CD4-positive, CD25-positive, alpha-beta regulatory T cell (primary cell): Measurements from ENCODE around the gene S1PR1. TPM values are rescaled to one million over a fixed set of nuclear protein-coding genes. Genes with fewer than 3 reads are reported as not detected.

Experiments
- ATAC-seq, 2 donors: fragments of 150-1000 bp; cut with Tn5 transposase; one replicate each; pipeline ENCODE4 v1.10.0; 2021; ENCODE audit warnings: low read depth in 2 of 2, moderate number of reproducible peaks in 2 of 2, moderate library complexity in 1 of 2
- DNase-seq, 3 donors: peaks; one replicate each; pipeline versions ENCODE4 v3.0.0 to v3.0.0-alpha.2; 2012 to 2022; ENCODE audit warnings: mixed read lengths in 1 of 3
- H3K27ac ChIP-seq: one replicate; pipeline ENCODE4 v1.7.0; 2013; ENCODE audit warnings: mild to moderate bottlenecking, low read length; ENCODE audit not compliant: insufficient read depth, poor library complexity, severe bottlenecking
- H3K27me3 ChIP-seq: one replicate; pipeline ENCODE4 v1.7.0; 2013; ENCODE audit warnings: low read length; ENCODE audit not compliant: control insufficient read depth, insufficient read depth
- H3K36me3 ChIP-seq: one replicate; pipeline ENCODE4 v1.7.0; 2013; ENCODE audit warnings: mild to moderate bottlenecking, low read length, moderate library complexity; ENCODE audit not compliant: control insufficient read depth, insufficient read depth
- H3K4me1 ChIP-seq: 2 replicates; pipeline ENCODE4 v1.7.0; 2013; ENCODE audit warnings: mild to moderate bottlenecking, low read length; ENCODE audit not compliant: insufficient read depth, control insufficient read depth, poor library complexity, severe bottlenecking
- H3K4me3 ChIP-seq: one replicate; pipeline ENCODE4 v1.7.0; 2013; ENCODE audit warnings: low read depth, mild to moderate bottlenecking, low read length, moderate library complexity
- H3K9me3 ChIP-seq, 2 experiments: 1 replicate in 1 of 2; 2 replicates in 1 of 2; pipeline ENCODE4 v1.7.0; 2013; ENCODE audit warnings: low read length in 2 of 2, mild to moderate bottlenecking in 1 of 2, moderate library complexity in 1 of 2; ENCODE audit not compliant: control insufficient read depth in 2 of 2
- H3K27ac Mint-ChIP-seq, 3 donors: one replicate each; pipeline ENCODE4 v1.8.0; 2020 to 2022; ENCODE audit warnings: mild to moderate bottlenecking in 3 of 3, mixed read lengths in 3 of 3, moderate library complexity in 2 of 3
- H3K27me3 Mint-ChIP-seq: one replicate; pipeline ENCODE4 v1.8.0; 2022; ENCODE audit warnings: mild to moderate bottlenecking, mixed read lengths
- H3K36me3 Mint-ChIP-seq: one replicate; pipeline ENCODE4 v1.8.0; 2020; ENCODE audit warnings: mixed read lengths
- H3K4me1 Mint-ChIP-seq, 4 donors: one replicate each; pipeline ENCODE4 v1.8.0; 2020 to 2022; ENCODE audit warnings: mixed read lengths in 4 of 4, mild to moderate bottlenecking in 1 of 4
- H3K4me3 Mint-ChIP-seq, 4 donors: one replicate each; pipeline ENCODE4 v1.8.0; 2020 to 2022; ENCODE audit warnings: mild to moderate bottlenecking in 4 of 4, mixed read lengths in 4 of 4, moderate library complexity in 3 of 4
- H3K9me3 Mint-ChIP-seq, 7 donors: one replicate each; pipeline ENCODE4 v1.8.0; 2020 to 2022; ENCODE audit warnings: mixed read lengths in 7 of 7, mild to moderate bottlenecking in 3 of 7, moderate library complexity in 2 of 7
- polyA plus RNA-seq, 4 donors: library from polyadenylated mRNA; unstranded; fragments of 300-500 nt; fragmentation: Illumina TruSeq; gene quantifications; one replicate each; pipeline ENCODE4 v1.2.3, GENCODE V29; 2021
- total RNA-seq: library from RNA; stranded (reverse); gene quantifications from one replicate; pipeline ENCODE4 v1.2.3, GENCODE V29; 2022

Gene S1PR1
- total and polyA plus RNA-seq, 5 donors from 2014 or later, result 131 to 191 (median 155) TPM

GRCh38 chr1:101261623-101262022, 24.8 kb downstream of the S1PR1 start:
- peaks cover 82% of the 10 kb centered on the region for H3K4me1 ChIP-seq
- ATAC-seq (no peak), DNase-seq (no peak)
- H3K36me3 ChIP-seq, result no peaks in the 10 kb centered on the region
- H3K36me3 Mint-ChIP-seq, result no peaks in the 10 kb centered on the region
- H3K27me3 ChIP-seq, result no peaks in the 10 kb centered on the region
- H3K27ac ChIP-seq, result no peak overlapping the region
- H3K9me3 ChIP-seq, result no peaks in the 10 kb centered on the region
- H3K27ac Mint-ChIP-seq, result peak overlapping the region in 2 of 3 donors; percentile 21 to 51
- peaks cover 53 to 90% (median 71%) of the 10 kb centered on the region in 4 donors for H3K4me1 Mint-ChIP-seq
- peaks cover 0 to 3% (median 0%) of the 10 kb centered on the region in 7 donors for H3K9me3 Mint-ChIP-seq
- no peaks in the 10 kb centered on the region for H3K27me3 Mint-ChIP-seq
- no peak overlapping the region for H3K4me3 Mint-ChIP-seq
- no peak overlapping the region for H3K4me3 ChIP-seq

- H3K27me3 ChIP-seq, result no peaks in the 10 kb centered on the region
These were observed 25.2 kb downstream of the S1PR1 start for GRCh38 chr1:101262060-101262459.

GRCh38 chr1:101262630-101263348, 26.0 kb downstream of the S1PR1 start:
- Histone ChIP-seq H3K27ac (peak overlapping the region; percentile 15), H3K27me3 (no peaks in the 10 kb centered on the region), H3K4me3 (peak overlapping the region; percentile 61), H3K36me3 (no peaks in the 10 kb centered on the region), H3K4me1 (peaks cover 87% of the 10 kb centered on the region), H3K9me3 (no peaks in the 10 kb centered on the region)
- Mint-ChIP-seq H3K27ac (peak overlapping the region; percentile 81 to 94 (median 84)), H3K4me1 (peaks cover 54 to 92% (median 72%) of the 10 kb centered on the region in 4 donors), H3K36me3 (peaks cover 3% of the 10 kb centered on the region), H3K9me3 (peaks cover 0 to 3% (median 0%) of the 10 kb centered on the region in 7 donors), H3K27me3 (no peaks in the 10 kb centered on the region), H3K4me3 (peak overlapping the region; percentile 64 to 76 (median 71))
- peak; percentile 33 to 55 for ATAC-seq
- peak in 2 of 3 donors; percentile 37 to 58 for DNase-seq

More at GRCh38 chr1:101262060-101262459, 25.2 kb downstream of the S1PR1 start:
- Histone ChIP-seq H3K36me3 (no peaks in the 10 kb centered on the region), H3K4me1 (peaks cover 86% of the 10 kb centered on the region), H3K4me3 (no peak overlapping the region), H3K27ac (peak overlapping the region; percentile 15), H3K9me3 (no peaks in the 10 kb centered on the region)
- Mint-ChIP-seq H3K36me3 (no peaks in the 10 kb centered on the region), H3K27me3 (no peaks in the 10 kb centered on the region), H3K9me3 (peaks cover 0 to 3% (median 0%) of the 10 kb centered on the region in 7 donors), H3K27ac (peak overlapping the region; percentile 81 to 94 (median 84)), H3K4me1 (peaks cover 52 to 92% (median 73%) of the 10 kb centered on the region in 4 donors), H3K4me3 (peak overlapping the region; percentile 64 to 76 (median 71))
- ATAC-seq (no peak), DNase-seq (no peak)

GRCh38 chr1:101264697-101265096, 27.9 kb downstream of the S1PR1 start:
- peaks cover 77% of the 10 kb centered on the region for H3K4me1 ChIP-seq
- ATAC-seq, result peak; percentile 79 to 85
- H3K4me3 ChIP-seq, result peak overlapping the region; percentile 68
- H3K36me3 ChIP-seq, result no peaks in the 10 kb centered on the region
- peak overlapping the region; percentile 61 to 90 (median 82) for H3K4me3 Mint-ChIP-seq
- H3K9me3 ChIP-seq, result no peaks in the 10 kb centered on the region
- DNase-seq, result peak in 2 of 3 donors; percentile 53 to 89
- H3K4me1 Mint-ChIP-seq, result peaks cover 36 to 82% (median 62%) of the 10 kb centered on the region in 4 donors
- no peaks in the 10 kb centered on the region for H3K27me3 Mint-ChIP-seq
- no peaks in the 10 kb centered on the region for H3K27me3 ChIP-seq
- H3K27ac ChIP-seq, result peak overlapping the region; percentile 51
- peak overlapping the region; percentile 92 to 94 (median 92) for H3K27ac Mint-ChIP-seq
- H3K9me3 Mint-ChIP-seq, result peaks cover 0 to 3% (median 0%) of the 10 kb centered on the region in 7 donors
- peaks cover 3% of the 10 kb centered on the region for H3K36me3 Mint-ChIP-seq

GRCh38 chr1:101265684-101266083, 28.9 kb downstream of the S1PR1 start:
- Histone ChIP-seq H3K4me1 (peaks cover 68% of the 10 kb centered on the region), H3K27ac (peak overlapping the region; percentile 51)

GRCh38 chr1:101267082-101267481, 30.3 kb downstream of the S1PR1 start:
- peaks cover 0 to 2% of the 10 kb centered on the region in 2 experiments for H3K9me3 ChIP-seq
- Mint-ChIP-seq H3K4me3 (no peak overlapping the region), H3K36me3 (peaks cover 3% of the 10 kb centered on the region), H3K4me1 (peaks cover 32 to 63% (median 48%) of the 10 kb centered on the region in 4 donors), H3K27ac (peak overlapping the region in 1 of 3 donors; percentile 80), H3K9me3 (peaks cover 0 to 11% (median 6%) of the 10 kb centered on the region in 7 donors), H3K27me3 (no peaks in the 10 kb centered on the region)
- no peaks in the 10 kb centered on the region for H3K36me3 ChIP-seq
- no peak for ATAC-seq
- no peak overlapping the region for H3K27ac ChIP-seq
- H3K4me1 ChIP-seq, result peaks cover 58% of the 10 kb centered on the region
- no peak overlapping the region for H3K4me3 ChIP-seq
- H3K27me3 ChIP-seq, result no peaks in the 10 kb centered on the region
- no peak for DNase-seq

More at GRCh38 chr1:101265684-101266083, 28.9 kb downstream of the S1PR1 start:
- peak overlapping the region; percentile 92 to 94 (median 92) for H3K27ac Mint-ChIP-seq
- H3K4me3 ChIP-seq, result peak overlapping the region; percentile 6
- ATAC-seq, result no peak
- H3K27me3 Mint-ChIP-seq, result no peaks in the 10 kb centered on the region
- no peaks in the 10 kb centered on the region for H3K9me3 ChIP-seq
- H3K4me1 Mint-ChIP-seq, result peaks cover 31 to 72% (median 53%) of the 10 kb centered on the region in 4 donors
- peaks cover 3% of the 10 kb centered on the region for H3K36me3 Mint-ChIP-seq
- peak overlapping the region; percentile 19 to 86 (median 66) for H3K4me3 Mint-ChIP-seq
- no peaks in the 10 kb centered on the region for H3K36me3 ChIP-seq
- H3K27me3 ChIP-seq, result no peaks in the 10 kb centered on the region
- H3K9me3 Mint-ChIP-seq, result peaks cover 0 to 5% (median under 1%) of the 10 kb centered on the region in 7 donors
- no peak for DNase-seq

- H3K27me3 ChIP-seq, result no peaks in the 10 kb centered on the region
- H3K4me1 ChIP-seq, result peaks cover 40% of the 10 kb centered on the region
- no peaks in the 10 kb centered on the region for H3K36me3 ChIP-seq
- ATAC-seq, result no peak
- no peak for DNase-seq
- Mint-ChIP-seq H3K36me3 (peaks cover 3% of the 10 kb centered on the region), H3K27me3 (no peaks in the 10 kb centered on the region), H3K4me1 (peaks cover 23 to 54% (median 42%) of the 10 kb centered on the region in 4 donors), H3K4me3 (no peak overlapping the region), H3K9me3 (peaks cover 0 to 18% (median 6%) of the 10 kb centered on the region in 7 donors), H3K27ac (peak overlapping the region in 1 of 3 donors; percentile 33)
- H3K4me3 ChIP-seq, result no peak overlapping the region
- peaks cover 0 to 2% of the 10 kb centered on the region in 2 experiments for H3K9me3 ChIP-seq
- H3K27ac ChIP-seq, result no peak overlapping the region
These were observed 32.1 kb downstream of the S1PR1 start for GRCh38 chr1:101268893-101269292.
